ENCODE results near the gene LHX8.

LHX8 gene

DNA sequence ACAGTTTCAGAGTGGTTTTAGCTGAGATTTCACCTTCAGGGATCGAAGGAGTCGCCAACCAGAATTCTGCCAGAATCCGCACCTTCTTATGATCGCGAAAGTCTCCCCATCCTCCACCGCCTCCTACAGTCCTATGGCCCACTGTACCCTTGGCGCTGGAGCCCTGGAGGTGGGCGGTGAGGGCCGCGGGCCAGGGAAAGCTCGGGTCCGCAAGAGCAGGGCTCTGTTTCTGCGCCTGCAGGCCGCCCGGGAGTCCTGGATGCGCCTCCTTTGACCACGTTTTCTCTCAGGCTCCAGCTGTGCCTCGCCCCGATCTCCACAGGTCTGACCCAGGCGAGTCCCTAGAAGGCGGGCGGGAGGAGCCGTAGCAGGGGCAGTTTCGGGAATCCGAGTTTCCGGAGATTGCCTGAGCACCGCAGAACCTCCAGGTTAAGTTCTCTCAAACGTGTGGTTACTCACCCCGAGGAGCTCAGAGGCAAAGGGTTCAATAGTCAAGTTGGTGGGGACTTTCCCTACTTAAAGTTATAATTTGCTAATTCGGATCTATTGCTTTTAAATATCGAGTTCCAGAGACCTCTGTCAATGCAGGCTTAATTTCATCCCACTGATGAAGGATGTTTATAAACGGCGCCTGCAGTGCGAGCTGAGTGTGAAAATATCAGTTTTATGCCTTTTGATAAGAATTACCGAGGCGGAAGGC lies 3.2 kb upstream of the LHX8 start:
- H3K9ac ChIP-seq (ENCODE audit: low read depth, low read length), result no peak overlapping the region
- H3K36me3 ChIP-seq (ENCODE audit: insufficient read depth, low read length), result no peaks in the 10 kb centered on the region
- no peaks in the 10 kb centered on the region for H4K20me1 ChIP-seq (ENCODE audit: insufficient read depth, low read length)
- no peak overlapping the region for H3K4me3 ChIP-seq (ENCODE audit: low read depth in 1 of 2, low read length in 2 of 2)
- no peaks in the 10 kb centered on the region for H3K4me1 ChIP-seq (ENCODE audit: insufficient read depth, low read length)
- no peaks in the 10 kb centered on the region for H3K79me2 ChIP-seq (ENCODE audit: insufficient read depth, low read length)
- peaks cover 3% of the 10 kb centered on the region for H3K9me3 ChIP-seq (ENCODE audit: insufficient read depth, low read length, severe bottlenecking)
- ATAC-seq (ENCODE audit: insufficient read depth, low read depth) (no peak), DNase-seq (no peak)
- no peak overlapping the region for H2AFZ ChIP-seq (ENCODE audit: low read depth, low read length)
- no peak for TF ChIP-seq EZH2 (IDR thresholded peaks at IDR 0.05; ENCODE audit: borderline replicate concordance, low read depth, low read length, severe bottlenecking)
- TF ChIP-seq, protein P1, sequence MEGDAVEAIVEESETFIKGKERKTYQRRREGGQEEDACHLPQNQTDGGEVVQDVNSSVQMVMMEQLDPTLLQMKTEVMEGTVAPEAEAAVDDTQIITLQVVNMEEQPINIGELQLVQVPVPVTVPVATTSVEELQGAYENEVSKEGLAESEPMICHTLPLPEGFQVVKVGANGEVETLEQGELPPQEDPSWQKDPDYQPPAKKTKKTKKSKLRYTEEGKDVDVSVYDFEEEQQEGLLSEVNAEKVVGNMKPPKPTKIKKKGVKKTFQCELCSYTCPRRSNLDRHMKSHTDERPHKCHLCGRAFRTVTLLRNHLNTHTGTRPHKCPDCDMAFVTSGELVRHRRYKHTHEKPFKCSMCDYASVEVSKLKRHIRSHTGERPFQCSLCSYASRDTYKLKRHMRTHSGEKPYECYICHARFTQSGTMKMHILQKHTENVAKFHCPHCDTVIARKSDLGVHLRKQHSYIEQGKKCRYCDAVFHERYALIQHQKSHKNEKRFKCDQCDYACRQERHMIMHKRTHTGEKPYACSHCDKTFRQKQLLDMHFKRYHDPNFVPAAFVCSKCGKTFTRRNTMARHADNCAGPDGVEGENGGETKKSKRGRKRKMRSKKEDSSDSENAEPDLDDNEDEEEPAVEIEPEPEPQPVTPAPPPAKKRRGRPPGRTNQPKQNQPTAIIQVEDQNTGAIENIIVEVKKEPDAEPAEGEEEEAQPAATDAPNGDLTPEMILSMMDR (IDR thresholded peaks at IDR 0.05; ENCODE audit: borderline replicate concordance, extremely low read depth, low read length, poor library complexity, severe bottlenecking), result no peak
- H3K27me3 ChIP-seq (ENCODE audit: insufficient read depth, low read length, poor library complexity), result no peaks in the 10 kb centered on the region
- H3K27ac ChIP-seq (ENCODE audit: low read length), result no peak overlapping the region
- no peak overlapping the region for H3K4me2 ChIP-seq (ENCODE audit: insufficient read depth, low read length)

DNA sequence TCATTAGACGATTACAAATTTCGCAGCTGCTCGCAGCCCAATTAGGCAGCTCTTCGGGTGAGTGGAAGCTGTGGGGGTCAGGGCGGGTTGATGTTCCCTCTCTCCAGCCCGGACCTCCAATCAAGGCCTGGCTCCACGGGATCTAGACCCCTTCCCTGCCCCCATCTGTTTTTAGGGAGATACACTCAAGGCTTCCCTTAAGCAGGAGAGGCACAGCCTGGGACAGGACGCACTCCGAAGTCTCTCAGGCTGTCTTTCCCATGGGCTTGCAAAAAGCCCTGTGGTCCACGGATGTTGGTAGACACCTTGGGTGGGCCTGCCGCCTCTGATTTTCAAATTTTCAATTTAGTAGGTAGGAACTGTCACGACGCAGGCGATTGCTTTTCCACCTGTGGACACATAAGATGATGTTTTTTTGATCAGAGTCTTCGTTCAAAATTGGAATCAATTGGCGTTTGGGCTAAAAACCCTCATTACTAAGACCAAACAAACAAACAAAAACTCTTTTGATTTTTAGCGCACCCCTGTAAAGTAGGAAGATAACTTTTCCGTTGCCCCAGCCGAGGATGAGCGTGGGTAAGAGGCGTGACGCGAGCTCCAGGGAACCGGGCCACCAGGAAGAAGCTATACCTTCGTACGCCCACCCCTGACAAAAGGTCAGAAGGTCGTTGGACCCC lies 2.5 kb upstream of the LHX8 start:
- no peak overlapping the region for H3K4me3 ChIP-seq (ENCODE audit: low read depth in 1 of 2, low read length in 2 of 2)
- no peak overlapping the region for H3K27ac ChIP-seq (ENCODE audit: low read length)
- H2AFZ ChIP-seq (ENCODE audit: low read depth, low read length), result no peak overlapping the region
- no peaks in the 10 kb centered on the region for H3K36me3 ChIP-seq (ENCODE audit: insufficient read depth, low read length)
- H3K4me1 ChIP-seq (ENCODE audit: insufficient read depth, low read length), result no peaks in the 10 kb centered on the region
- H3K4me2 ChIP-seq (ENCODE audit: insufficient read depth, low read length), result no peak overlapping the region
- H3K79me2 ChIP-seq (ENCODE audit: insufficient read depth, low read length), result no peaks in the 10 kb centered on the region
- no peaks in the 10 kb centered on the region for H3K27me3 ChIP-seq (ENCODE audit: insufficient read depth, low read length, poor library complexity)
- TF ChIP-seq, protein P1 (IDR thresholded peaks at IDR 0.05; ENCODE audit: borderline replicate concordance, extremely low read depth, low read length, poor library complexity, severe bottlenecking), result no peak
- no peak for TF ChIP-seq EZH2 (IDR thresholded peaks at IDR 0.05; ENCODE audit: borderline replicate concordance, low read depth, low read length, severe bottlenecking)
- DNase-seq, result no peak
- ATAC-seq (ENCODE audit: insufficient read depth, low read depth), result no peak
- H4K20me1 ChIP-seq (ENCODE audit: insufficient read depth, low read length), result no peaks in the 10 kb centered on the region
- H3K9me3 ChIP-seq (ENCODE audit: insufficient read depth, low read length, severe bottlenecking), result peaks cover 3% of the 10 kb centered on the region
- H3K9ac ChIP-seq (ENCODE audit: low read depth, low read length), result no peak overlapping the region

DNA sequence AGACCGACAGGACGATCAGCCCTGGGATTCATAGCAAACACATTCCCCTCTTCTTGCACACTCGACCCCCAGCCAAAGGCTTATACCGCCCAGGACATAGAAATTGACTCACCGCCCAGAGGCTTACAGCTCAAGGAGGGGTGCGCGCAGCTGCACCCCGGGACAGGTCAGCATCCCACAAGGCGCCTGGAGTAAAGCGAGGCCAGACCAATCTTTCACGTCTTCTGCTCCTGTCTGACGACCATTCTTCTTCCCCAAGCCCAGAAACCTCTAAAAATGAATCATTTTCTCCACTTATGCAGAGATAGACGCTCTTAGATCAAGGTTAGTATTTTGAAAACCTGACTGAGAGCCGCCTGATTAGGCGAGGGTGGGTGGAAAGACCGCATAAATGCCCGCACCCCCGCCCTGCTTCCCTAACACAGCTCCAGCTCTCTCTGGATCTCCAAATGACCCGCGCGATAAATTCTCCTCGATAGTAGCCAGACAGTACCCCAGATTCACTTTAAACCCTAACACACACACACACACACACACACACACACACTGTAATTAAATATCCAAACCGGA lies 1.9 kb upstream of the LHX8 start:
- H3K4me2 ChIP-seq (ENCODE audit: insufficient read depth, low read length), result no peak overlapping the region
- H3K4me3 ChIP-seq (ENCODE audit: low read depth in 1 of 2, low read length in 2 of 2), result no peak overlapping the region
- H3K36me3 ChIP-seq (ENCODE audit: insufficient read depth, low read length), result no peaks in the 10 kb centered on the region
- ATAC-seq (ENCODE audit: insufficient read depth, low read depth) (no peak), DNase-seq (no peak)
- no peaks in the 10 kb centered on the region for H3K27me3 ChIP-seq (ENCODE audit: insufficient read depth, low read length, poor library complexity)
- no peak overlapping the region for H3K9ac ChIP-seq (ENCODE audit: low read depth, low read length)
- H2AFZ ChIP-seq (ENCODE audit: low read depth, low read length), result no peak overlapping the region
- no peaks in the 10 kb centered on the region for H3K79me2 ChIP-seq (ENCODE audit: insufficient read depth, low read length)
- no peaks in the 10 kb centered on the region for H4K20me1 ChIP-seq (ENCODE audit: insufficient read depth, low read length)
- H3K27ac ChIP-seq (ENCODE audit: low read length), result no peak overlapping the region
- no peaks in the 10 kb centered on the region for H3K4me1 ChIP-seq (ENCODE audit: insufficient read depth, low read length)
- TF ChIP-seq, protein P1 (IDR thresholded peaks at IDR 0.05; ENCODE audit: borderline replicate concordance, extremely low read depth, low read length, poor library complexity, severe bottlenecking), result no peak
- no peak for TF ChIP-seq EZH2 (IDR thresholded peaks at IDR 0.05; ENCODE audit: borderline replicate concordance, low read depth, low read length, severe bottlenecking)
- H3K9me3 ChIP-seq (ENCODE audit: insufficient read depth, low read length, severe bottlenecking), result peaks cover 3% of the 10 kb centered on the region

Measured in DND-41 (cell line).